Occipital lobe (tissue), 1 donor: Measurements from ENCODE around the gene SHE. TPM values are rescaled to one million over a fixed set of nuclear protein-coding genes. Genes with fewer than 3 reads are reported as not detected.

ENCODE experiments used
- total RNA-seq: library from RNA; depleted of rRNA; stranded (reverse); fragments of >200 nt; gene quantifications from one replicate; pipeline ENCODE4 v1.2.3, GENCODE V29; 2014

The SHE gene
- total RNA-seq, 1 donor from 2014 or later = 2.0 TPM

Other genes starting within 250 kb of the SHE start
- 57.7 TPM for gene HAX1, start 229.8 kb downstream of the SHE start, total RNA-seq
- gene AQP10, start 181.3 kb downstream of the SHE start, total RNA-seq = not detected
- gene ATP8B2, start 176.9 kb downstream of the SHE start, total RNA-seq = 28.5 TPM
- 2.8 TPM for gene IL6R, start 97.1 kb downstream of the SHE start, total RNA-seq
- 0.16 TPM for gene TDRD10, start 193 bp downstream of the SHE start, total RNA-seq
- gene UBE2Q1, start 56.2 kb upstream of the SHE start, total RNA-seq = 20.6 TPM
- gene CHRNB2, start 65.4 kb upstream of the SHE start, total RNA-seq = 20.4 TPM
- 59.1 TPM for gene ADAR, start 105.8 kb upstream of the SHE start, total RNA-seq